Measurements from ENCODE around the gene PRDM16.

PRDM16 gene

DNA sequence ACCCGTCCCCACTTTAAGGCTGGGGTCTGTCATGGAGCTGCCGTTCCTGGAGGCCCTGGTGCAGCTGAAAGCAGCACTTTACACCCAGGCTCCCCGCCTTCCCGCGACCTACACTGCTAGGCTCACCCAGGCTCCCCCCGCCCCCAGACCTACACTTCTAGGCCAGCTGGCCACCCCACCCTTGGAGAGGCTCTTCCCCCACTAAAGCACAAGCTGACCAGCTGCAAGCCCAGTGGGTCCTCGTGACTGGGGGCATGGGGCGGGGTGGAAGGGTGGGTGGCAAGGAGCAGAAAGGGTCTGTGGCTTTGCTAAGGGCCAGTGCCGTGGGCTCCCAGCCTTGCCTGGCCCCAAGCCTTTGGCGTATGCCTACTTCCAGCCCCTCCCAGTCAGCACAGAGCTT is 375.7 kb downstream of the PRDM16 start:
- DNase-seq (ENCODE audit: low spot score) = no peak
- Histone ChIP-seq H3K4me1 (ENCODE audit: control insufficient read depth in 2 of 2, insufficient read depth in 1 of 2, low read depth in 1 of 2, low read length in 2 of 2) (peaks cover 0 to 18% of the 10 kb centered on the region in 2 donors), H2AFZ (ENCODE audit: low read length) (no peak overlapping the region), H2BK120ac (ENCODE audit: low read depth, low read length) (no peak overlapping the region), H2BK5ac (ENCODE audit: low read length) (no peak overlapping the region), H2BK12ac (ENCODE audit: low read length) (no peak overlapping the region), H3K27me3 (ENCODE audit: control insufficient read depth in 3 of 3, insufficient read depth in 3 of 3, low read depth in 1 of 3, low read length in 3 of 3) (peaks cover 0 to 40% (median 0%) of the 10 kb centered on the region in 3 experiments), H3K4ac (ENCODE audit: low read length) (no peak overlapping the region), H3K9me3 (replicated peaks in 1 of 2; ENCODE audit: control insufficient read depth in 2 of 2, insufficient read depth in 1 of 2, low read depth in 1 of 2, low read length in 2 of 2) (peaks cover 0 to 3% of the 10 kb centered on the region in 2 donors), H3K18ac (ENCODE audit: low read length) (no peak overlapping the region), H3K14ac (ENCODE audit: low read length) (no peak overlapping the region), H3K36me3 (replicated peaks in 1 of 2; ENCODE audit: control insufficient read depth in 2 of 2, insufficient read depth in 2 of 2, low read length in 2 of 2) (no peaks in the 10 kb centered on the region), H4K91ac (ENCODE audit: low read depth, low read length, poor library complexity) (no peak overlapping the region), H2AK5ac (ENCODE audit: low read depth, low read length) (peak overlapping the region; percentile 1), H3K4me3 (ENCODE audit: low read length in 2 of 2) (no peak overlapping the region), H3K27ac (replicated peaks; ENCODE audit: low read length) (no peak overlapping the region), H2BK15ac (ENCODE audit: low read length) (no peak overlapping the region), H4K8ac (ENCODE audit: low read depth, low read length) (no peak overlapping the region), H3K79me1 (ENCODE audit: low read depth, low read length) (no peaks in the 10 kb centered on the region), H3K9ac (ENCODE audit: low read depth, low read length, poor library complexity) (no peak overlapping the region), H3K23ac (ENCODE audit: low read depth, low read length, poor library complexity) (no peak overlapping the region), H3K4me2 (ENCODE audit: insufficient read depth, low read length, poor library complexity, severe bottlenecking) (no peak overlapping the region)
- no CpG with 5 or more reads among the region's 10 CpGs for WGBS, 2 donors (ENCODE audit: extremely low coverage in 2 of 2, insufficient read length in 2 of 2, insufficient replicate concordance in 1 of 2)

DNA sequence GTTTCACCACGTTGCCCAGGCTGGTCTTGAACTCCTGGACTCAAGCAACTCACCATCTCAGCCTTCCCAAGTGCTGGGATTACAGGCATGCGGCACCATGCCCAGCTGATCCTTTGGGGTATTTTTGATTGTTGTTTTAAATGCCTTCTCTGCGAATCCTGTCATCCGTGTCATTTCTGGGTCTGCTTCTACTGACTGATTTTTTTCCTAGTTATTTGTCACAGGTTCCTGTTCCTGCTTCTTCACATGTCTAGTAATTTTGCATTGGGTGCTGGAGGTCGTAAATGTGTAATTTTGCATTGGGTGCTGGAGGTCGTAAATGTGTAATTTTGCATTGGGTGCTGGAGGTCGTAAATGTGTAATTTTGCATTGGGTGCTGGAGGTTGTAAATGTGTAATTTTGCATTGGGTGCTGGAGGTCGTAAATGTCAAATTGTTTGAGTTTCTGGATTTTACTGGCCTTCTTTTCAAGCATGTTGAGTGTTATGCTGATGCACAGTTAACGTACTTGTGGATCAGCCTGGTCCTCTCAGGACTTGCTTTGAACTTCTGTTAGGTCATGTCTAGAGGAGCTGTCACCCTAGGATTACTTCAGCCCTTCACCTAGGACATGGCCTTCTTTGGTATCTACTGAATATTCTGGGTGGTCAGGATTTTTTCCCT is 381.3 kb downstream of the PRDM16 start:
- Histone ChIP-seq H3K9me3 (replicated peaks in 1 of 2; ENCODE audit: control insufficient read depth in 2 of 2, insufficient read depth in 1 of 2, low read depth in 1 of 2, low read length in 2 of 2) (peaks cover 0 to 1% of the 10 kb centered on the region in 2 donors), H3K23ac (ENCODE audit: low read depth, low read length, poor library complexity) (no peak overlapping the region), H3K4me3 (ENCODE audit: low read length in 2 of 2) (no peak overlapping the region), H2BK5ac (ENCODE audit: low read length) (no peak overlapping the region), H3K4me1 (ENCODE audit: control insufficient read depth in 2 of 2, insufficient read depth in 1 of 2, low read depth in 1 of 2, low read length in 2 of 2) (peaks cover 3 to 11% of the 10 kb centered on the region in 2 donors), H2BK12ac (ENCODE audit: low read length) (no peak overlapping the region), H3K4me2 (ENCODE audit: insufficient read depth, low read length, poor library complexity, severe bottlenecking) (no peak overlapping the region), H3K9ac (ENCODE audit: low read depth, low read length, poor library complexity) (no peak overlapping the region), H3K4ac (ENCODE audit: low read length) (no peak overlapping the region), H3K27ac (replicated peaks; ENCODE audit: low read length) (no peak overlapping the region), H2AK5ac (ENCODE audit: low read depth, low read length) (no peak overlapping the region), H3K14ac (ENCODE audit: low read length) (no peak overlapping the region), H3K18ac (ENCODE audit: low read length) (no peak overlapping the region), H3K79me1 (ENCODE audit: low read depth, low read length) (peaks cover 1% of the 10 kb centered on the region), H4K8ac (ENCODE audit: low read depth, low read length) (no peak overlapping the region), H2AFZ (ENCODE audit: low read length) (no peak overlapping the region), H4K91ac (ENCODE audit: low read depth, low read length, poor library complexity) (no peak overlapping the region), H2BK120ac (ENCODE audit: low read depth, low read length) (no peak overlapping the region), H3K36me3 (replicated peaks in 1 of 2; ENCODE audit: control insufficient read depth in 2 of 2, insufficient read depth in 2 of 2, low read length in 2 of 2) (no peaks in the 10 kb centered on the region), H3K27me3 (ENCODE audit: control insufficient read depth in 3 of 3, insufficient read depth in 3 of 3, low read depth in 1 of 3, low read length in 3 of 3) (peaks cover 0 to 14% (median under 1%) of the 10 kb centered on the region in 3 experiments), H2BK15ac (ENCODE audit: low read length) (no peak overlapping the region)
- WGBS, 2 donors (ENCODE audit: extremely low coverage in 2 of 2, insufficient read length in 2 of 2, insufficient replicate concordance in 1 of 2) = no CpG with 5 or more reads among the region's 9 CpGs
- DNase-seq (ENCODE audit: low spot score) = no peak

DNA sequence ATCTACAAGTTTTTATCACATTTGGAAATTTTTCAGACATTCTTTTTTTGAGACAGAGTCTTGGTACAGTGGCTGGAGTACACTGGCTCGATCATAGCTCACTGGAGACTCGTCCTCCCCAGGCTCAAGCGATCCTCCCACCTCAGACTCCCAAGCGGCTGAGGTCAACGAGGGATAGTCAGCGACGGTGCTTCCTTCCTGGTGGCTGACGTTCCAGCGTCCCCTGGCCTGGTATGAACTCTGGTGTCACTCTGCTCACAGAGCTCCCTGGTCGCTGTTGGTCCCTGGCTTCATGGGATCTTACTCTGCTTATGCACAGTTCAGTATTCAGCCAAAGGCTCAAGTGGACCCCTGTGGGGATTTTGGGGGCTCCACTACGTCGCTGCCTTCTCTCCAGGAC is 382.0 kb downstream of the PRDM16 start:
- H3K4ac ChIP-seq (ENCODE audit: low read length) = no peak overlapping the region
- H3K4me2 ChIP-seq (ENCODE audit: insufficient read depth, low read length, poor library complexity, severe bottlenecking) = no peak overlapping the region
- H4K91ac ChIP-seq (ENCODE audit: low read depth, low read length, poor library complexity) = no peak overlapping the region
- H3K9ac ChIP-seq (ENCODE audit: low read depth, low read length, poor library complexity) = no peak overlapping the region
- H3K79me1 ChIP-seq (ENCODE audit: low read depth, low read length) = peaks cover 3% of the 10 kb centered on the region
- H2BK12ac ChIP-seq (ENCODE audit: low read length) = no peak overlapping the region
- H3K4me3 ChIP-seq (ENCODE audit: low read length in 2 of 2) = no peak overlapping the region
- no peaks in the 10 kb centered on the region for H3K9me3 ChIP-seq (replicated peaks in 1 of 2; ENCODE audit: control insufficient read depth in 2 of 2, insufficient read depth in 1 of 2, low read depth in 1 of 2, low read length in 2 of 2)
- H3K36me3 ChIP-seq (replicated peaks in 1 of 2; ENCODE audit: control insufficient read depth in 2 of 2, insufficient read depth in 2 of 2, low read length in 2 of 2) = no peaks in the 10 kb centered on the region
- no peak overlapping the region for H4K8ac ChIP-seq (ENCODE audit: low read depth, low read length)
- no peak overlapping the region for H3K14ac ChIP-seq (ENCODE audit: low read length)
- no peak overlapping the region for H2BK15ac ChIP-seq (ENCODE audit: low read length)
- no CpG with 5 or more reads among the region's 12 CpGs for WGBS, 2 donors (ENCODE audit: extremely low coverage in 2 of 2, insufficient read length in 2 of 2, insufficient replicate concordance in 1 of 2)
- no peak overlapping the region for H2AFZ ChIP-seq (ENCODE audit: low read length)
- DNase-seq (ENCODE audit: low spot score) = no peak
- peak overlapping the region; percentile 30 for H2AK5ac ChIP-seq (ENCODE audit: low read depth, low read length)
- no peak overlapping the region for H3K18ac ChIP-seq (ENCODE audit: low read length)
- no peak overlapping the region for H3K23ac ChIP-seq (ENCODE audit: low read depth, low read length, poor library complexity)
- H3K27ac ChIP-seq (replicated peaks; ENCODE audit: low read length) = no peak overlapping the region
- no peak overlapping the region for H2BK120ac ChIP-seq (ENCODE audit: low read depth, low read length)
- peaks cover 0 to 14% (median 5%) of the 10 kb centered on the region in 3 experiments for H3K27me3 ChIP-seq (ENCODE audit: control insufficient read depth in 3 of 3, insufficient read depth in 3 of 3, low read depth in 1 of 3, low read length in 3 of 3)
- no peak overlapping the region for H2BK5ac ChIP-seq (ENCODE audit: low read length)
- peaks cover 4 to 13% of the 10 kb centered on the region in 2 donors for H3K4me1 ChIP-seq (ENCODE audit: control insufficient read depth in 2 of 2, insufficient read depth in 1 of 2, low read depth in 1 of 2, low read length in 2 of 2)

- no CpG with 5 or more reads among the region's 23 CpGs for WGBS, 2 donors (ENCODE audit: extremely low coverage in 2 of 2, insufficient read length in 2 of 2, insufficient replicate concordance in 1 of 2)
Observed at GRCh38 chr1:3451994-3452865, 383.2 kb downstream of the PRDM16 start.

More at GRCh38 chr1:3451994-3452865, 383.2 kb downstream of the PRDM16 start:
- peak overlapping the region; percentile 85 for H3K18ac ChIP-seq (ENCODE audit: low read length)
- H2BK12ac ChIP-seq (ENCODE audit: low read length) = peak overlapping the region; percentile 85
- H2AK5ac ChIP-seq (ENCODE audit: low read depth, low read length) = peak overlapping the region; percentile 60
- no peak for DNase-seq (ENCODE audit: low spot score)
- H3K4ac ChIP-seq (ENCODE audit: low read length) = no peak overlapping the region
- H2BK5ac ChIP-seq (ENCODE audit: low read length) = peak overlapping the region; percentile 8
- H3K27me3 ChIP-seq (ENCODE audit: control insufficient read depth in 3 of 3, insufficient read depth in 3 of 3, low read depth in 1 of 3, low read length in 3 of 3) = peaks cover 0 to 14% (median 5%) of the 10 kb centered on the region in 3 experiments
- no peak overlapping the region for H3K23ac ChIP-seq (ENCODE audit: low read depth, low read length, poor library complexity)
- no peak overlapping the region for H3K9ac ChIP-seq (ENCODE audit: low read depth, low read length, poor library complexity)
- no peak overlapping the region for H2BK120ac ChIP-seq (ENCODE audit: low read depth, low read length)
- H2BK15ac ChIP-seq (ENCODE audit: low read length) = peak overlapping the region; percentile 13
- no peak overlapping the region for H3K27ac ChIP-seq (replicated peaks; ENCODE audit: low read length)
- H4K8ac ChIP-seq (ENCODE audit: low read depth, low read length) = no peak overlapping the region
- H3K4me1 ChIP-seq (ENCODE audit: control insufficient read depth in 2 of 2, insufficient read depth in 1 of 2, low read depth in 1 of 2, low read length in 2 of 2) = peaks cover 5 to 13% of the 10 kb centered on the region in 2 donors
- H3K14ac ChIP-seq (ENCODE audit: low read length) = no peak overlapping the region
- H3K9me3 ChIP-seq (replicated peaks in 1 of 2; ENCODE audit: control insufficient read depth in 2 of 2, insufficient read depth in 1 of 2, low read depth in 1 of 2, low read length in 2 of 2) = no peaks in the 10 kb centered on the region
- H3K4me3 ChIP-seq (ENCODE audit: low read length in 2 of 2) = no peak overlapping the region
- no peak overlapping the region for H3K4me2 ChIP-seq (ENCODE audit: insufficient read depth, low read length, poor library complexity, severe bottlenecking)
- no peak overlapping the region for H2AFZ ChIP-seq (ENCODE audit: low read length)
- H3K79me1 ChIP-seq (ENCODE audit: low read depth, low read length) = peaks cover 3% of the 10 kb centered on the region
- no peak overlapping the region for H4K91ac ChIP-seq (ENCODE audit: low read depth, low read length, poor library complexity)
- no peaks in the 10 kb centered on the region for H3K36me3 ChIP-seq (replicated peaks in 1 of 2; ENCODE audit: control insufficient read depth in 2 of 2, insufficient read depth in 2 of 2, low read length in 2 of 2)

Data from neuronal stem cell (in vitro differentiated cells).